WTC11 (cell line): ENCODE data around the gene OPCML.

ENCODE experiments used
- CTCF ChIP-seq: fragments of 200-600 bp; IDR thresholded peaks from 2 replicates; pipeline ENCODE4 v1.8.0; 2022; ENCODE audit warnings: antibody characterized with exemption
- IRF1 ChIP-seq: sonication (generic); formaldehyde crosslinking; IDR thresholded peaks from 2 replicates; pipeline ENCODE4 v1.8.0; 2023; ENCODE audit warnings: missing genetic modification reagents
- KAT7 ChIP-seq: sonication (generic); formaldehyde crosslinking; IDR thresholded peaks from 2 replicates; pipeline ENCODE4 v1.8.1; 2023; ENCODE audit warnings: missing genetic modification reagents, mild to moderate bottlenecking, borderline replicate concordance
- SP1 ChIP-seq: sonication (generic); formaldehyde crosslinking; conservative IDR thresholded peaks from 2 replicates; pipeline ENCODE4 v1.8.1; 2022; ENCODE audit warnings: missing genetic modification reagents
- ZNF121 ChIP-seq: sonication (generic); formaldehyde crosslinking; IDR thresholded peaks from 2 replicates; pipeline ENCODE4 v1.8.0; 2023; ENCODE audit warnings: missing genetic modification reagents

GRCh38 chr11:132528181-132528580, 1004.1 kb downstream of the OPCML start:
- TF ChIP-seq CTCF: no peak
- TF ChIP-seq SP1 (CRISPR knock-in tag): no peak
- TF ChIP-seq ZNF121 (CRISPR knock-in tag): no peak
- TF ChIP-seq KAT7: no peak
- TF ChIP-seq IRF1 (CRISPR knock-in tag): no peak
